Endothelial cell of umbilical vein (primary cell): ENCODE results near the gene NSMCE1. TPM values are rescaled to one million over a fixed set of nuclear protein-coding genes. Genes with fewer than 3 reads are reported as not detected.

Experiments used
- BruUV-seq: library from RNA; stranded (reverse); fragments of 400-500 nt; replicated peaks from 2 replicates; lab custom pipeline; 2021; lab: Mats Ljungman, UMichigan
- CTCF ChIA-PET: fragments of 300-600, 350-600 bp; sonication (Branson Sonifier 250); formaldehyde crosslinking; loops from one replicate; lab custom pipeline; 2021; ENCODE audit warnings: antibody characterized with exemption, inconsistent platforms; lab: Charles Lee
- POLR2A ChIA-PET: fragments of 300-600, 350-600 bp; sonication (Branson Sonifier 250); formaldehyde crosslinking; loops from one replicate; lab custom pipeline; 2021; ENCODE audit warnings: antibody characterized with exemption, inconsistent platforms; lab: Charles Lee
- DNase-seq: peaks from one replicate; pipeline ENCODE4 v3.0.0-alpha.2; 2011; ENCODE audit warnings: low read depth, low spot score
- FAIRE-seq: peaks from 2 replicates; lab custom pipeline; 2011; peaks lifted over from hg19 to GRCh38; lab: Jason Lieb, UNC
- H2AFZ ChIP-seq: 2 replicates; pipeline ENCODE4 v1.6.0; 2012; ENCODE audit warnings: low read depth, low read length, control low read depth, inconsistent platforms
- H3K27ac ChIP-seq: 2 replicates; pipeline ENCODE4 v1.5.1; 2011; ENCODE audit warnings: low read depth, mild to moderate bottlenecking, control low read depth, low read length, moderate library complexity; ENCODE audit not compliant: insufficient read depth
- H3K27me3 ChIP-seq, 2 experiments: 2 replicates each; pipeline versions ENCODE4 v1.6.0 to v1.6.1; 2011; ENCODE audit warnings: low read length in 2 of 2, mixed read lengths in 1 of 2; ENCODE audit not compliant: control insufficient read depth in 2 of 2, insufficient read depth in 2 of 2
- H3K36me3 ChIP-seq, 2 experiments: 2 replicates in 1 of 2; 3 replicates in 1 of 2; pipeline ENCODE4 v1.5.1; 2011; ENCODE audit warnings: low read length in 2 of 2, mild to moderate bottlenecking in 1 of 2, moderate library complexity in 1 of 2; ENCODE audit not compliant: control insufficient read depth in 2 of 2, insufficient read depth in 2 of 2; ENCODE audit errors: extremely low read depth in 1 of 2
- H3K4me1 ChIP-seq: 3 replicates; pipeline ENCODE4 v1.5.1; 2011; ENCODE audit warnings: mild to moderate bottlenecking, low read length; ENCODE audit not compliant: control insufficient read depth, insufficient read depth; ENCODE audit errors: extremely low read depth
- H3K4me2 ChIP-seq: 2 replicates; pipeline ENCODE4 v1.6.1; 2011; ENCODE audit warnings: low read length, control low read depth, mixed read lengths; ENCODE audit not compliant: insufficient read depth
- H3K4me3 ChIP-seq, 3 experiments: fragments of 200-600 bp in 1 of 3; sonication (generic), shearing (Covaris generic) in 1 of 3; replicated peaks in 1 of 3; 2 replicates each; pipeline ENCODE4 v1.5.1; 2011 to 2016; ENCODE audit warnings: control low read depth in 3 of 3, low read length in 3 of 3, mild to moderate bottlenecking in 2 of 3, inconsistent platforms in 1 of 3, low read depth in 1 of 3, moderate library complexity in 1 of 3; ENCODE audit not compliant: insufficient read depth in 1 of 3
- H3K79me2 ChIP-seq: 2 replicates; pipeline ENCODE4 v1.6.0; 2012; ENCODE audit warnings: low read length, inconsistent platforms; ENCODE audit not compliant: control insufficient read depth, insufficient read depth
- H3K9ac ChIP-seq: replicated peaks from 2 replicates; pipeline ENCODE3; 2011; ENCODE audit warnings: low read length, control low read depth; ENCODE audit not compliant: insufficient read depth; ENCODE audit errors: extremely low read depth
- H3K9me1 ChIP-seq: replicated peaks from 3 replicates; pipeline ENCODE4 v1.6.0; 2011; ENCODE audit warnings: mild to moderate bottlenecking, low read length; ENCODE audit not compliant: control insufficient read depth, insufficient read depth; ENCODE audit errors: extremely low read depth
- H3K9me3 ChIP-seq: replicated peaks from 2 replicates; pipeline ENCODE4 v1.5.1; 2012; ENCODE audit warnings: low read length, inconsistent platforms; ENCODE audit not compliant: control insufficient read depth, insufficient read depth
- H4K20me1 ChIP-seq: replicated peaks from 2 replicates; pipeline ENCODE3; 2011; ENCODE audit warnings: mild to moderate bottlenecking, low read length; ENCODE audit not compliant: control insufficient read depth, insufficient read depth; ENCODE audit errors: extremely low read depth
- EZH2 ChIP-seq: IDR thresholded peaks from 2 replicates; pipeline ENCODE4 v1.6.1; 2012; ENCODE audit warnings: borderline replicate concordance, low read depth, mild to moderate bottlenecking, moderate library complexity, low read length, inconsistent platforms; ENCODE audit not compliant: severe bottlenecking
- FOS ChIP-seq: IDR thresholded peaks from 2 replicates; pipeline ENCODE4 v1.6.1; 2011; ENCODE audit warnings: mild to moderate bottlenecking, low read length, moderate library complexity, borderline replicate concordance; ENCODE audit not compliant: insufficient read depth
- GATA2 ChIP-seq: IDR thresholded peaks from 2 replicates; pipeline ENCODE4 v1.7.0; 2011; ENCODE audit warnings: low read depth, mild to moderate bottlenecking, moderate library complexity, mixed read lengths, low read length; ENCODE audit not compliant: insufficient read length, insufficient read depth
- JUN ChIP-seq: IDR thresholded peaks from 2 replicates; pipeline ENCODE4 v1.6.1; 2011; ENCODE audit warnings: borderline replicate concordance, low read depth; ENCODE audit not compliant: insufficient read length, insufficient read depth
- MYC ChIP-seq: IDR thresholded peaks from one replicate; pipeline ENCODE4 v1.6.1; 2011; ENCODE audit warnings: mild to moderate bottlenecking, low read depth, low read length
- POLR2A ChIP-seq: IDR thresholded peaks from 2 replicates; pipeline ENCODE4 v1.6.1; 2012; ENCODE audit warnings: low read depth, mild to moderate bottlenecking, control low read depth, low read length
- POLR2AphosphoS5 ChIP-seq: IDR thresholded peaks from 2 replicates; pipeline ENCODE4 v1.6.1; 2012; ENCODE audit warnings: low read depth, mild to moderate bottlenecking, control low read depth, low read length, moderate library complexity; ENCODE audit not compliant: insufficient read depth
- dilution Hi-C: fragments of 300-500 bp; cut with MboI; formaldehyde crosslinking; loops from one replicate; pipeline ENCODE4 v1.15.0; 2019; ENCODE audit warnings: low sequenced_read_pairs; ENCODE audit not compliant: extremely low pct_ligation_motif_present
- intact Hi-C: fragments of 100-400 bp; cut with micrococcal nuclease; formaldehyde crosslinking; loops from one replicate; pipeline ENCODE4 v1.10.0; 2022
- polyA plus RNA-seq, 4 experiments: library from polyadenylated mRNA; depleted of rRNA in 3 of 4; stranded (reverse) in 3 of 4; unstranded in 1 of 4; fragments of >200 nt; gene quantifications; 2 replicates each; pipeline versions ENCODE4 v1.2.1 to v1.2.3, GENCODE V29; 2011 to 2012; ENCODE audit warnings: missing spikeins in 1 of 4
- total RNA-seq: library from RNA; stranded (reverse); gene quantifications from 2 replicates; pipeline ENCODE4 v1.2.3, GENCODE V29; 2021

The NSMCE1 gene
- total and polyA plus RNA-seq, 2 donors (not counting 3 experiments of a cell fraction or from before 2014, with no cell fraction given) = 23.8 to 42.0 TPM

DNA sequence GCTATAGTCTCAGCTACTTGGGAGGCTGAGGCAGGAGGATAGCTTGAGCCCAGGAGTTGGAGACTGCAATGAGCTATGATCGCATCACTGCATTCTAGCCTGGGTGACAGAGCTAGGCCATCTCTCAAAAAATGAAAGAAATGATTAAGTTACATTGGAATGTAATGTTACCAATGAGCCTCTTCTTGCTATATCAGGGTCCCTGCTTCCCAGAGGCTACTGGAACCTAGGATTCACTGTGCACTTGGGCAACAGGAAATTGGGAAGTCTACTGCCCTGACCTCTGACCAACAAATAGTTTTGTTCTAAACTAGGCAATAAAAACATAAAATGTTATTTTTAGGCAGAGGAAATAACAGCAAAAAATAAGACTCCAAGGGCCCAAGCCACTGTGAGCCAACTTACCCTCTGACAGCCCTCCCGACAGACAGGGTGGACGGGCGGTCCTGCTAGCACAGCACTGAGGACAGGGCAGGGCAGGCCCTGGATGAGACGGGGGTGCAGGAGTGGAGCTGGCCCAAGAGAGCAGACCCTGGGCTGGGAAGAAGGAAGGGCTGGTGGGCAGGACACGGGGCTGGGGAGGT lies 27.5 kb downstream of the NSMCE1 start:
- H3K4me1 ChIP-seq = peaks cover 75% of the 10 kb centered on the region
- no peaks in the 10 kb centered on the region for H3K9me3 ChIP-seq
- H3K9ac ChIP-seq = peak overlapping the region; percentile 86
- H3K27ac ChIP-seq = peak overlapping the region; percentile 96
- dilution Hi-C loops = no loop called here
- TSS peak; percentile 53 for BruUV-seq
- FAIRE-seq = peak; percentile 79
- no peaks in the 10 kb centered on the region for H3K36me3 ChIP-seq
- no peaks in the 10 kb centered on the region for H3K9me1 ChIP-seq
- POLR2A ChIA-PET = interaction anchor here (1.1 to 1.4 kb wide), 2 partner anchors 45 to 125 kb away, joined by 3 read pairs; no protein-coding TSS in a partner anchor
- intact Hi-C loops = loop anchor here (1.0 kb wide), 3 partner anchors 45 to 91 kb away; no protein-coding TSS in a partner anchor
- H4K20me1 ChIP-seq = no peaks in the 10 kb centered on the region
- H3K27me3 ChIP-seq = no peaks in the 10 kb centered on the region
- H2AFZ ChIP-seq = no peak overlapping the region
- CTCF ChIA-PET = interaction anchor here (1.1 to 15.6 kb wide), 5 partner anchors 13 to 127 kb away, joined by 3 to 299 read pairs (median 3); no protein-coding TSS in a partner anchor
- H3K79me2 ChIP-seq = no peaks in the 10 kb centered on the region
- H3K4me2 ChIP-seq = peak overlapping the region; percentile 57
- TF ChIP-seq POLR2A = no peak
- no peak for TF ChIP-seq EZH2
- TF ChIP-seq MYC = no peak
- TF ChIP-seq FOS = peak; percentile 48
- TF ChIP-seq JUN = peak; percentile 44
- TF ChIP-seq POLR2AphosphoS5 = peak; percentile 39
- no peak for TF ChIP-seq GATA2
- H3K4me3 ChIP-seq = peak overlapping the region in 1 of 3 experiments; percentile 7
- DNase-seq = peak; percentile 73
